NCI-H446 (cell line): ENCODE measurements around the gene TXLNG.
"Not testable (repeated sequence)": the region's sequence is repeated elsewhere in the genome, so short reads cannot be mapped to it uniquely, and the experiment has no call there.

Source experiments
- DNase-seq, 2 experiments: peaks; one replicate each; lab custom pipeline; 2025; lab: John Stamatoyannopoulos, UW

TXLNG gene

GRCh38 chrX:16786139-16786790 is at the start of gene TXLNG:
Gene TXLNG, plus strand, starts transcription at chrX:16786466. Its CDS starts 22 bp downstream, at chrX:16786488.
- DNase-seq = peak; percentile 94 to 97

GRCh38 chrX:16737024-16737423 is 49.2 kb upstream of the TXLNG start:
- DNase-seq = no peak

- no peak for DNase-seq
These were observed 46.7 kb upstream of the TXLNG start for GRCh38 chrX:16739574-16739973.

- DNase-seq = no peak
These were observed 42.5 kb upstream of the TXLNG start for GRCh38 chrX:16743604-16744325.

- no peak for DNase-seq
These were observed 41.2 kb upstream of the TXLNG start for GRCh38 chrX:16745102-16745501.

GRCh38 chrX:16745659-16746058 is 40.6 kb upstream of the TXLNG start:
- DNase-seq = no peak

GRCh38 chrX:16748425-16748824 is 37.8 kb upstream of the TXLNG start:
- DNase-seq = no peak

- no peak for DNase-seq
These were observed 36.1 kb upstream of the TXLNG start for GRCh38 chrX:16750136-16750535.

- DNase-seq = no peak
These were observed 32.2 kb upstream of the TXLNG start for GRCh38 chrX:16754019-16754418.

GRCh38 chrX:16756724-16757123 is 29.5 kb upstream of the TXLNG start:
- no peak for DNase-seq

- DNase-seq = not testable (repeated sequence)
These were observed 24.8 kb upstream of the TXLNG start for GRCh38 chrX:16761500-16761899.

- DNase-seq = no peak
These were observed 23.7 kb upstream of the TXLNG start for GRCh38 chrX:16762579-16762978.

GRCh38 chrX:16765594-16765993 is 20.7 kb upstream of the TXLNG start:
- DNase-seq = no peak

GRCh38 chrX:16770970-16771482 is 15.2 kb upstream of the TXLNG start:
- no peak for DNase-seq

GRCh38 chrX:16771483-16772398 is 14.5 kb upstream of the TXLNG start:
- peak in 1 of 2 experiments; percentile 60 for DNase-seq

- no peak for DNase-seq
These were observed 13.8 kb upstream of the TXLNG start for GRCh38 chrX:16772460-16772859.

GRCh38 chrX:16774746-16775145 is 11.5 kb upstream of the TXLNG start:
- no peak for DNase-seq

- DNase-seq = no peak
These were observed 7.7 kb upstream of the TXLNG start for GRCh38 chrX:16778545-16778944.

GRCh38 chrX:16778993-16779392 is 7.3 kb upstream of the TXLNG start:
- DNase-seq = no peak

- DNase-seq = not testable (repeated sequence)
These were observed 6.5 kb upstream of the TXLNG start for GRCh38 chrX:16779815-16780214.

- no peak for DNase-seq
These were observed 2.8 kb upstream of the TXLNG start for GRCh38 chrX:16783452-16783851.

- DNase-seq = not testable (repeated sequence)
These were observed 1.8 kb upstream of the TXLNG start for GRCh38 chrX:16784440-16784839.
